Dermis blood vessel endothelial cell (primary cell): ENCODE data around the gene RAI2. TPM values are rescaled to one million over a fixed set of nuclear protein-coding genes. Genes with fewer than 3 reads are reported as not detected.
A peak's percentile ranks its signal among the peaks of the same experiment; 100 is the strongest.
"Not testable (repeated sequence)": the region's sequence is repeated elsewhere in the genome, so short reads cannot be mapped to it uniquely, and the experiment has no call there.

Source experiments
- DNase-seq: peaks from one replicate; pipeline ENCODE4 v3.0.0; 2010
- total RNA-seq: library from RNA; depleted of rRNA; stranded (reverse); fragments of >200 nt; gene quantifications from 2 replicates; pipeline ENCODE4 v1.2.3, GENCODE V29; 2014

Gene RAI2
- total RNA-seq, 1 donor from 2014 or later, result 2.4 TPM

DNA sequence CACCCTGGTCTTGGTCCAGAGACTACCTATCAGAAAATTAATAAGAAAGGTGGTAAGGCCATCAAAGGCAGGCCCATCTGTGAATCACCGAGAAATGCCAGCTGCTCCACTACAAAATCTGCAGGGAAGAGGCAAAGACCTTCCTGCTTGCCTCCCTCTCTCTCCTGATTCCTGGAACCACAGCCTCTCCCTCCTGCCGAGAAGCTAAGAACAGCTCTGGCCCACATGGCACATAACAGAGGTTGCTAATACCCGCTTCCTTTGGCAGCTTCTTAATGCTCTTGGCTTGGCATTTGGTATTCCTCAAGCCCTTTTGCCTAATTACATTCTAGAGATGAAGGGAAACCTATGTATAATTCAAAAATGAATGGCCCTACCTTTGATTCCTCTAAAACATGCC is 32.9 kb downstream of the RAI2 start:
- DNase-seq, result no peak

DNA sequence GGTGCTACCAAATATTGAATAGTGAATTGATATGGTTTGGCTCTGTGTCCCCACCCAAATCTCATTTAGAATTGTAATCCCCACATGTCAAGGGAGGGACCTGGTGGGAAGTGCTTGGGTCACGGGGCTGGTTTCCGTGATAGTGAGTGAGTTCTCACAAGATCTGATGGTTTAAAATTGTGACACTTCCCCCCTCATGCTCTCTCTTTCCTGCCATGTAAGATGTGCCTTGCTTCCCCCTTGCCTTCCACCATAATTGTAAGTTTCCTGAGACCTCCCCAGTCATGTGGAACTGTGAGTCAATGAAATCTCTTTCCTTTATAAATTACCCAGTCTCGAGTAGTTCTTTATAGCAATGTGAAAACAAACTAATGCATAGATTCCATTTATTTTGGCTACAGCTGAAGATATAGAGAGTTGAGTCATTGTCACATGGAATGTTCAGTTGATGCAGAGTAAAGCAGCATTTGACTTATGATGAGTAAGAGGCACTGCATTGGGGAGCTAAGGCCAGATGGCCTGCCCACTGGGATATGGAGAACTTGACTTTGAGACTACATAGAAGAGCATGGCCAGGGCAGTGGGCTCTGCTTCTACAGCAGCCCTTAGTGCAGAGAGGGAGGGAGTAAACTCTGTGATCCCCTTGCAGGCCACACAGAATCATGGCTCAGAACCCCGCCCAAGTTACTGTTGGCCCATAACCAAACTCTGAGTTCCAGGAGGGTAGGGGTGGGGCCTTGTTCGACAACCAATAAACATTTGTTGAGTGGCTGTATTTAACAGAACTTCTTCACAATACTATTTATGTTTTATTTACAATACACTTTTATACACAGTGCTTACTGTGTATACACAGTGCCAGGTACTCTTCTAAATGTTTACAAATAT is 34.2 kb downstream of the RAI2 start:
- no peak for DNase-seq

DNA sequence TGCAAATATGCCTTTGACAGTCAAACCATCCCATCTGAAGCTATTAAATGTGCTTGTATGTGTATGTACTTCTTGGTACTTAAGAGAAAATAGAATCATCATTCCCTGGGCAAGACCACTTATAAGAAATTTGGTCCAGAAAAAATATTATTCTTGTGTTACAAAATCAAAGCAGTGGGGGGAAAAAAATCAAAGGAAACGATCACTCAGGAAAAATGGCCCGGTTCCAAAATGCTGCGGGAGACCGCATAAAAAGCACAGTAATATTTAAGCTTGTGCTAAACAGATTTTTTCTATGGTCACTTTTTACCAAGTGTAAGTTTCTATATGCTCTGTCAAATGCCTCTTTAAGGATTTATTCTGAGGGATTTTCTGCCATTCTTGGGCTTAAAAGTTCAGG is 36.1 kb downstream of the RAI2 start:
- peak; percentile 4 for DNase-seq

DNA sequence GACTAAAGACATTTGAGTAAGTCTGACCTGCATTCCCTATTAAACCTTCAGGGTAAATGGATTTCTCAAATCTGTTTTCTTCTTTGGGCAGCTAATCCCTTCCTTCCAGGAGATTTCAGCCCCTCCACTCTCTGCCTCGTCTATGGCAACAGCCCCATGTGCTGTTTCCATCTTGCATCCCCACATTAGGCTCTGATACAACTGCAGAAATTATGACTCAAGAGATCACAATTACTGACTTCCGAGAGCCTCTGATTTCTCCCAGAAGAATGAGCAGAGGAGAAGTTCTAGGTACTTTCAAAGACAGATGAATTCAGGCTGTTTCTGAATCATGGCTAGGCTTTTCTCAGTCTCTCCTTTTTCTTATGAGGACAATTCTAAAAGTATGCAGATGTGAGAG is 38.7 kb downstream of the RAI2 start:
- DNase-seq, result no peak

DNA sequence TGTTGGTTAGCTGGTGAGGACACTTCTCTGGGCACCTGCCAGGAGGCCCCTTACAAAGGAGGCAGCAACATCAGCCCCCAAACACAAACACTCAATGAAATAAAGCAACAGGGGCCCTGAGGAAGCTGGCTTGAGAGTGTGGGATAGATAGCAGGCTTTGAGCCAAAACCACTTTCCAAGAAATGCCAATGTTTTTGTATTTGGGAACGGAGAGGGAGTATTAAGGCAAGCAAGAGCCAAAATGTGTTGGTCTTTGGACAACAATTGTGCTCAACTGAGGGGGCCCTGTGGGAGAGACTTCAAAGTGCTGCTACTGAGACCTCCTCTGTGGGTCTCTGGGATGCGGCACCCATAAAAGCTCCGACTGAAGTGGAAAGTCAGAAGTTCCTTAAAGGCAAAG is 41.0 kb downstream of the RAI2 start:
- no peak for DNase-seq

DNA sequence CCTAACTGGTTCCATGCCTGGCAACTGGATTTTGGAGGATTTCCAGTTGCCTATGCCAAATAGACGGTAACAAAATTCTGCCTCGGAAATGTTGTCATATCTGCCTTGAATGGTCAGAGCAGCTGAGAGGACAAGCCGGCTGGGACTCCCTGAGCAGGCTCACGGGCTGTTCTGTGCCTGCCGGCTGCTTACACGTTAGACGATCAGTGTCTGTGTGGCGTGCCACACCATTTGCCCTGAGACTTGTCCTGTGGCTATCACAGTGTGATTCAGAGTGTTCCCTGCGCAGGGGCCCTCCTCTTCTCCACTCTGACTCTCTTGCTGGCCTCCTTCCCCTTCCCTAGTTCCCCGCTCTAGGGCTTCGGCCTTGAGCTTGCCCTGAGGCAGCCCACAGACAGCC is 42.4 kb downstream of the RAI2 start:
- no peak for DNase-seq

DNA sequence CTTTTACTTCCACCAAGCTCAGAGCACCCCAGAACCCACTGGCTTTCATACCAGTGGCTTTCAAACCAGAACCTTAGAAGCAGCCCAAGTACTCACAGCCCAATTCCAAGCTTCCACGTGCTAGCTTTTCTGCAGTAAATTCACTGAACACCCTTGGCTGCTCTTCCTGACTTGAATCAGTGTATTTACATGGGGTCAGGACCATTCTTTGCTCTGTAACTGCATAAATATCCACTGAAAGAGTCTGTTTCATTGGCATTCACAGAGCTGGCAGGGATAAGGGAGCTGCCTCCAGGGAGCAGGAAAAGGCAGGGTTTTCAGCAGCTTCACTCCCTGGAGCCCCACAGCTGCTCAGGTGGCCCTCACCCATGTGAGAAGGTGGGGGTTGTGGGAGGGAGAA is 43.8 kb downstream of the RAI2 start:
- DNase-seq, result no peak

DNA sequence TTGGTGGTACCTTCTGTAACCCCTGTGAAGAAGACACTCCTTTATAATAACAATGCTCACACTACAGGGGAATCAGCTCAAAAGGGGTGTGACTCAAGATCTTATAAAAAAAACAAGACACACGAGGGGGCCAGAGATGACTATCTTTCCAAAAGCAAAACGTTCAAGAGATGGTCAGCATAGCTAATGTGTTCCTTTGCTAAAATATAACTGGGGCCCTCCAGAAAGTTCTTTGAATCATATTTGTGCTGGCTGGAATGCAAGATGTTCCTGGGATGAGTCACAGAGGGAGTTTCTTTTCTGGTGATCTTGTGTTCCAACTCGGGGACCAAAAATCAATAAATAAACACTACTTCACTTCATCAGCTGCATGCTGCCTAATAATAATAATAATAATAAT is 46.5 kb downstream of the RAI2 start:
- DNase-seq, result no peak

DNA sequence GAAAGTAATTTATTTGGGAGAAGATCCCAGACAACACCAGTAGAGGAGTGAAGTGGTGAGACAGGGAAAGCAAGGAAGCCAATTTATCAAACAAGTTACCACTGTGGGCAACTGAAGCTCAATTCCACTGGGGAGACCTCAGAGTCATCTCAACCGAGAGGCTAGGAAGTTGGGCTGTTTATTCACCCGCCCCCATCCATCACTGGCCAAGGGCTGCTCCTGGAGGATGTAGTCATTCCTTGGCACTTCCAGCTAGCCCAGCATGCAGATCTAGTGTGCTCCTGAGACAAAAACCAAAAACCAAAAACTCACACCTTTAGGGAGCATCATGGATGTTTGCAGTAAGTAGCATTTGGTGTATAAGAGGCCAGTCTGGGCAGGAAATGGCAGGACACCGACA is 47.0 kb downstream of the RAI2 start:
- no peak for DNase-seq

DNA sequence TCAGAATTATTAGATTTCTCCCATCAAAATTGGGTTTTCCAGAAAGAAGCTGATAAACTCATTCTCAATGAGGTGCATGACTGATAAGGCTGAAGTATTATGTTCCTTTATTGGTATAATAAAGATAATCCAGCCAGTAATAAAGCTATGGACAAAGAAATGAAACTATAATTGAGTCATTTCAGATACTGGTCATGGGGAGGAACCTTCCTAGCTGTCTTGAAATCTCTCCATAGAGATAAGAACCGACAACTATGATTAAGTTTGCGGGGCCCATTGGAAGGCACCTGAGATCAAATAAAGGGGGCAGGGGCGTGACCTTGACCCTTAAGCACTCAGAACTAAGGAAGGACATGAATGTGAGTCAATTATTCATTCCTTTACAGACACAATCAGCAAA is 47.8 kb downstream of the RAI2 start:
- no peak for DNase-seq

DNA sequence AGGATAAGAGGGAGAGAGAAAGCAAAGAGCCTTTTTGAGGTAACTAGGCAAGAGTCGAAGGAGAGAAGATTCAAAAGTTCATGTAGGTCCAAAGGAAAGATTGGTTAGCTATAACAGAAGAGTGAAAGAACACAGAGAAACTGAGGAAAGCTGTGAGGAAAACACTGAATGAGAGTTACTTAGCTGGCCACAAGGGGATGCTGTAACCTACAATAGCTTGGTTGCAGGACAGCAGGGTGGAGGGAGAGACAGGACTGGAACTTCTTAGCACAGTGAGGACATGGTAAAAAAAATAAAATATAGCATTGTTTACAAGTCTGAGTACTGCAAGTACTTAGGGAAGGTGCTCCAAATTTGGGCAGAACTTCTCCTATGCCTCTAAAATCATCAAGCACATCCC is 48.3 kb downstream of the RAI2 start:
- DNase-seq, result peak; percentile 40

DNA sequence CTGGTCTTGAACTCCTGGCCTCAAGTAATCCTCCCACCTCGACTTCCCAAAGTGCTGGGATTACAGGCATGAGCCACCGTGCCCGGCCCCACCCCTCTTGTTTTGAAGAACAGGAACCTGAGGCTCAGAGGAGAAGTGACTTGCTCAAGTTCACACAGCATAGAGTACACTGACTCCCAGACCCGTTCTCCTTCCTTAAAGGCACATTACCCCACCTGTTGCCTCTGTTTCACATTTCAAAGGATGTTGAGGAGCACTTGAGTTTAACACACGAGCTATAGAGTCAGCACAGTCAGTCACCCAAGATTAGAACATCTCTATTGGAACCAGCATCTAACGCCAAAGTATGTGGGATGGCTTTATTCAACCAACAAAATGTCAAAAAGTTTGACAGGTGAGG is 51.1 kb downstream of the RAI2 start:
- no peak for DNase-seq

DNA sequence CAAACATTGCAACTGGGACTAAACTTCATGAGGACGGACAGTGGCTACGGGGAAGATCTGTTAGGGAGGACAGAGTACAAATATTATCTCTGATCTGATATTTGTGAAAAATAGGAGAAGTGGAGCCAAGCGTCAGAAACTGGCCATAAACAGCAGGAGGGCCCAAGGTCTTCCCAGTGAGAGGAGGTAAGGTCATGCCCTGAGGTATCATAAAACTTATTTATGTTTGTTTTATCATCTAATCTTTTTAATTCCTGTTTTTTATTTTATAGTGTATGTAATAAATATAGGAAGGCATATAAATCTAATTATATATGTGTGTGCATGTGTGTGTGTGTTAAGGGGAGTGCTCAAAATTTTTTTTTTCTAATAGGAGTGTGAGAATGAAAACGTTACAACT is 51.8 kb downstream of the RAI2 start:
- no peak for DNase-seq

DNA sequence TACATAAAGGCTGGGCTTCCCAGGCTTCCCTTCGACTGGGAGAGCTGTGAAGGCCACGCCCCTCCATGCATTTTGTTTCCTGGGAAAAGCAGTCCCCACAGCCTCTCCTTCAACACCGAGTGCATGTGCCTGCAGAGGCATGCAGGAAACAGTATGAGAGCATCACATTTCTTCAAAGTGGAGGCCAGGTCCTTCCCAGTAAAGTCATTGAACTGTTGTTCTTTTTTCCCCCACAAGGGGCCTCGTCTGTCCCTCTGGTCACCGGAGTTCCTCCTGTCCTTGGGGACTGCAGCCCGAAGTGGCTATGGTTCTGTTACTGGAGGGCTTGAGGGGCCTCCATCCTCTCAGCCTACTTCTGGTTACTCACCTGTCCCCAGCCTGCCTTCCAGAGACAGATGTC is 56.0 kb downstream of the RAI2 start:
- DNase-seq, result no peak

DNA sequence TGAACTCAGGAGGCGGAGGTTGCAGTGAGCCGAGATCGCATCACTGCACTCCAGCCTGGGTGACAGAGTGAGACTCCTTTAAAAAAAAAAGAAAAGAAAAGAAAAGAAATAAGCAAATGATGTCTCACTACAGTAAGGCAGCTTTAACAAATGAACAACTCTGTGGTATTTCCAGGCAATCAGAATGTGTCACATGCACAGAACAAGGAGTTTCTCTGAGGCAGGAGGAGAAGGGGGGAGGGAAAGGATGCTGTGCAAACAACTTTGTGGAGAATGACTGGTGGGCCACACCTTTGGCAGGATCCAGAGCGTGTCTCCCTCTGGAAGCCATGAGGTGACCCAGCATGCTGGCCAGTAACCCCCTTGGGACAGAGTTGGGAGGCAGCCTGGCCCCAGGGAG is 57.6 kb downstream of the RAI2 start:
- DNase-seq, result no peak

DNA sequence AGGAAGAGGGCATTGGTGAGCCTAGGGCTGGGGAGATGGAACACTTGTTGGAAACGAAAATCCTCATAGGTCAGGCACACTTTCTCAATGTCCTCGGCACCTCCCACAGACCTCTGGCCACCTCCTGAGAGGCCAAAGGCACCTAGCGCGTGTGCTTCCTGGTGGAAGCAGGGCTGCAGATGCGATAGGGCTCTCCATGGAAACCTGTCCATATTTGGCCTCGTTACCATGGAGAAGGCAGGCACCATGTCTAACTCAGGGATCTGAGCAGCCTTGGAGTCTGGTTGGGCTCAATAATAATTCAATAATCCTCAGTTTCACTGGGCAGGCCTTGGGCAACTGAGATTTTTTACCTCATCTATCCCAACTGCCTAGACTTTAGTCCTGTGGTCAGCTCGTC is 58.3 kb downstream of the RAI2 start:
- no peak for DNase-seq

DNA sequence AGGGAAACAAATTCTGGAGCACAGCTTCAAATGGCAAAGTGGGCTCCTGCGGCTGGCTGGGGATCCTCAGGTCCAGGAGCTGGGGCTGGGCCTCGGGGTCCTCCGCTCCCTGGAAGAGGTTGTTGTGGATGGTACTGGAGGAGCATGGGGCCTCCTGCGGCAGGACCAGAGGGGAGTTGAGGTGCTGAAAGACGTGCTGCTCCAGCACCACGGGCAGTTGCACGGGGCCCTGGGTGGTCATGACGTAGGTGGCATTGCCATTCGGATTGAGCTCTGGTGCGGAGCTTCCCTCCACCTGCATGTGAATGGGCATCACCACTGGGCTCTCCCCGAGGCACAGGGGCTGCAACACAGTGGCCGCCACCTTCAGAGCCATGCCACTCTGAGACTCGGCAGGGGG is 59.7 kb downstream of the RAI2 start:
- DNase-seq, result no peak

DNA sequence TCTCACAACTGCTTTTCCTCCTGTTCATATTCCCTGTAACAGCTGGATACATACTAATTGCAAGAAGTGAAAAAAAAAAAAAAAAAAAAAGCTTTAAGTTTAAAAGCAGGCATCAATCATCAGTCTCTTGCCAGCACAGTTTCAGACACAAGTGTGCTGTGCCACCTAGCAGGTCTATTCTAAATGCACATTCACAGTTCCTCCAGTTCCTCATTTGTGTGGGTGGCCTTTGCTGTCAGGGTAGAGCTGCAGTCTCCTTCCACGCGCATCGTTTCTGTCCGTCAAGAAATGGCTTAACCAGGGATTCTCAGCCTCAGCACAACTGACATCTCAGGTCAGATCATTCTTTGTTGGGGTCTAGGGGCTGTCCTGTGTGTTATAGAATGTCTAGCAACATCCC is 62.2 kb downstream of the RAI2 start:
- no peak for DNase-seq

DNA sequence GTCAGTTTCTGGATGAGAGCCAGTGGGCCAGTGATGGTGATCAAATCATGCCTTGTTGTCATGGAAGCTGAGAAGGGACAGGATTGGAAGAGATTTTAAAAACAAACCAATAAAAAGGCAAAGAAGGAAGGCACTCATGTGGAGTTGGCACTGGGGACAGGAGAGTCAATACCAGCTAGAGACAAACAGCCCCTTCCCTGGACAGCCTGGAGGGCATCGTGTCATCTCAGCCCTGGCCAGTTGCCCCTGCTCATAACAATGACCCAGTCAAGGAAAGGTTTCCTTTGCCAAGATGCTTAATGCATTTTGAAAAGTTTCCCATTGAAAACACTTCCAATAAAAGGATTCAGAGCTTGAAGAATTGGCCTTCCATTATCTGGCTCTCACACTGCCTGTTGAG is 68.3 kb downstream of the RAI2 start:
- DNase-seq, result no peak

DNA sequence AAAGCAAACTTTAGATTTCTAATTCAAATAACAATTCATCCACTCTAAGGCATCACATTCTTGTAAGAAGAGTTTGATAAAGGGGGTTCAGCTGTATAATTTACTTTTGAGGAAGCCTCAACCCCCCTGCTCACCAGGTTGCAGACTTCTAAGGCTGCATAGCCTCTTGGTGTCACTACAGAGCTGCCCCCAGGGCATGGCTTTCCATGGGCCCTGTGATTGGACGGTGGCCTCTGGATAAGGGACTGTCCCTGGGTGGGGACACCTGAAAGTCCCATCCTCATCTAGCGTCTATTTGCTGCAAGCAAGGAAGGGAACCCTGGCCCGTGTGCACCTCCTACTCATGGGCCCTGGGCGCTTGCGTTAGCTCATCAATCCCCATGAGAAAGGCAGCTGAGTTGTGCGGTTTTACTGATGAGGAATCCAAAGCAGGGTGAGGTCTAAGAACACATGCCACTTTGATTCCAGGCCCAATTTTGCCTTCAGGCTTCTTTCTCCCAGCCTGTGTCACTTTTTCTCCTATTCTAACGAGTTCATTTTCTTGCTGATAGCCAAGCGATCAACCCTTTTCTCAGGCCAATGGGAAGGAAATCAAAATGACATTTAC is 72.0 kb downstream of the RAI2 start:
- DNase-seq, result no peak

DNA sequence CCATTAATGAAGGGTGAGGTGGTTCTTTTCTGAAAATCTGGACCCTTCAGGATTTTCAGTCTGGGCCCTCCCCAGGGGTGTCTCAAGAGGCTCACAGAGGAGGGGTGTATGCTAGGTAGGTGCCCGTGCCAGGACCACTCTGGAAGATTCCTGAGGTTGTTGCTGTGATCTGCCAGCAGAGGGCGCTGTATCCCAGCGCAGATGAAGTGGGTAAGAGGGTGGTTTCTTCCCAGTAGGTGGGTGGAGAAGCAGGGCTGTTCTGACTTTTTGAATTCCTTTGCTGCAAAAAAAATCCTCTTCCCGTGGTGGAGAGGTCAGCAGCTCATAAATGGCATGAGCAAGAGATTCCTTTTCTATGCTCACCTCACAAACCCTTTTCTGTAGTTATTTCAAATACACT is 72.7 kb downstream of the RAI2 start:
- peak; percentile 56 for DNase-seq

DNA sequence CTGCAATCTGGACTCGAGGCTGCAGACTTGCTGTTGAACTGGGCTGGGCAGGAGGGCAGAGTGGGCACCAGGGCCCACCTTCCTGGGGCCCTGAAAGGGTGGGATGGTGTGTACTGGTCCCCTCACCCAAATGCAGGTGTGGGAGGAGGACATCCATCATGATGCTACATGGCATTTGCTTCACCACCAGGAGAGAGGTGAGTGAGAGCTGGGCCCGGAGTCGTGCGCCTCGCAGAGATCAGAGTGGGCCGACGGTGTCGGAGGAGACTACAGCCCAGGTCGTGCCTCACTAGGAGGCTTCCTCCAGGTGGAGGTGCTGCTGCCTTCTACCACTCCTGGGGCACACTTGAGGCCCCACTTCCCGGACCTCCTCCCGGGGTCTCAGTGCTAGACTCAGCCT is 73.5 kb downstream of the RAI2 start:
- no peak for DNase-seq

DNA sequence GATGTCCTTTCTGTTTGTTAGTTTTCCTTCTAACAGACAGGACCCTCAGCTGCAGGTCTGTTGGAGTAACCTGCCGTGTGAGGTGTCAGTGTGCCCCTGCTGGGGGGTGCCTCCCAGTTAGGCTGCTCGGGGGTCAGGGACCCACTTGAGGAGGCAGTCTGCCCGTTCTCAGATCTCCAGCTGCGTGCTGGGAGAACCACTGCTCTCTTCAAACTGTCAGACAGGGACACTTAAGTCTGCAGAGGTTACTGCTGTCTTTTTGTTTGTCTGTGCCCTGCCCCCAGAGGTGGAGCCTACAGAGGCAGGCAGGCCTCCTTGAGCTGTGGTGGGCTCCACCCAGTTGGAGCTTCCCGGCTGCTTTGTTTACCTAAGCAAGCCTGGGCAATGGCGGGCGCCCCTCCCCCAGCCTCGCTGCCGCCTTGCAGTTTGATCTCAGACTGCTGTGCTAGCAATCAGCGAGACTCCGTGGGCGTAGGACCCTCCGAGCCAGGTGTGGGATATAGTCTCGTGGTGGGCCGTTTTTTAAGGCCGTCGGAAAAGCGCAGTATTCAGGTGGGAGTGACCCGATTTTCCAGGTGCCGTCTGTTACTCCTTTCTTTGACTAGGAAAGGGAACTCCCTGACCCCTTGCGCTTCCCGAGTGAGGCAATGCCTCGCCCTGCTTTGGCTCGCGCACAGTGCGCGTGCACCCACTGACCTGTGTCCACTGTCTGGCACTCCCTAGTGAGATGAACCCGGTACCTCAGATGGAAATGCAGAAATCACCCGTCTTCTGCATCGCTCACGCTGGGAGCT is 74.3 kb downstream of the RAI2 start:
- DNase-seq, result not testable (repeated sequence)

DNA sequence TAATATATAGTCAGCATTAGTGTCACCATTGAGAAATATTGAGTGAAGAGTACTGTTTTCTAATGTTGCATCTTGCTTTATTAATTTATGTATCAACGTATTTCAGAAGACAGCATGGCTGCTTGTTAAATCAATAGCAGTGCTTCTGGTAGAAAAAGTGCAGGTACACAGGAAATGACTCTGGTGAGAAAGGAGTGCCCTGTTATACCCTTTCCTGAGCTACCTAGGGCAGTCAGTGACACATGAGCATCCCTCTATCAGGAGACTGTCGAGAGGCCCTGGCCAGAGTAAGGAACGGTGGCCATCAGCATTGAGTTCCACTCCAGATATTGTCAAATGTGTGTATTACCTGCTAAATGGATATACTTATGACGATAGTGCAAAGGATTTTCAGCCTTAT is 81.7 kb downstream of the RAI2 start:
- DNase-seq, result no peak
